NCI-H748 (cell line): ENCODE measurements around the gene CACNA1E.
A peak's percentile ranks its signal among the peaks of the same experiment; 100 is the strongest.

ENCODE experiments used
- DNase-seq: peaks from one replicate; lab custom pipeline; 2025; ENCODE audit not compliant: unreplicated experiment; lab: John Stamatoyannopoulos, UW

The CACNA1E gene

GRCh38 chr1:181630838-181631237, 147.5 kb downstream of the CACNA1E start:
- DNase-seq, result peak; percentile 5

GRCh38 chr1:181632492-181632891, 149.2 kb downstream of the CACNA1E start:
- DNase-seq, result no peak

DNA sequence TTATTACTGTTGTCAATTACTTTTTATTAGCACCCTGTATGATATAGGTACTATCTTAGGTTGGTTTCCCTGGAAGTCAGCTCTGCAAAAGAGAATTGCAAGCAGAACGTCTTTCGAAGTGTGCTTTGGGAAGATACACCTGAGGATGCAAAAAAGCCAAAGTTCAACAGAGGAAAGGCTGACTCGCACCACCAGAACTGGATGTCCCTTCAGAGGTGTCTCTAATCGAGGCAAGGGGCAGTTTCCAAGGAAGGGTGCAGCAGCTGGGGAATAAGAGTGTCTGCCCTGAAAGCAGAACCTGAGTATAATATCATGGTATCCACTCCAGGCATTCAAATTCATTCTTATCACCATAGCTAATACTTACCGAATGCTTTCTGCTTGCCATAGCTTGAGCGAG, 149.6 kb downstream of the CACNA1E start:
- DNase-seq, result no peak

DNA sequence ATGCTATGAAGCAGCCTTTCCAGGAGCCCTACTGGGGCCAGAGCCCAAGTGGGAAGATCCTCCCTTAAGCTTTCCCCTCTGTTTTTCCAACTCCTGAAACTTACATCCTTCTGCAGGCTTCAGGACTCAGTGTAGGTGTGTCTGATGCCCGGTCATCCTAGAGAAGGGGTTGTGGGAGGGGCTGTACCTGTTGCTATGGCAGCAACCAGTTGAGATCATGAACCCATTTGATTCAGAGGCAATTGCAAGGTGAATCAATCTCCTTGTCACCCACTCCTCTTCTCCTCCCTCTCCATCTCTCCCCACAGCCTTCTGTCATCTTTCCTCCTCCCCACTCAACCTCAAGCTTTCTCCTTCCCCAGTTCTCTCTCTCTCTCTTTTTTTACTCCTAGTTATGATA, 151.8 kb downstream of the CACNA1E start:
- DNase-seq, result peak; percentile 19

DNA sequence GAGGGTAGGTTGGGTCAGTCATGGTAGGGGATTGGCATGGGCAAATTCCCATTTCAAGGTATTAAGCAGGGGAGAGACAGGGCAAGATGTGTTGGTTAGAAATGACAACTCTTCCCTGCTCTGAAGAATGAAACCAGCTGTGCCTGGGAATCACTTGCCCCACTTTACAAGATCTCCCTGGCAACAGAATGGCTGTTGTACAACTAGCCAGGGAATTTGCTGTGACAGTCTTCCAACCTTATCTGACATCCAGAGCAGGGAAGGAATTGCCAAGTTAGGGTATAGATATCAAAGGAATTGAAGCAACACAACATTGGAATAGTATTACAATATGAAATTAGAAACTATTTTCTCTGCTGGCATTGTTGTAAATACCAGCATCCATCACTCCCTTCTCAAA, 154.7 kb downstream of the CACNA1E start:
- DNase-seq, result no peak

- peak; percentile 5 for DNase-seq
Measured at GRCh38 chr1:181640956-181641355, 157.6 kb downstream of the CACNA1E start.

DNA sequence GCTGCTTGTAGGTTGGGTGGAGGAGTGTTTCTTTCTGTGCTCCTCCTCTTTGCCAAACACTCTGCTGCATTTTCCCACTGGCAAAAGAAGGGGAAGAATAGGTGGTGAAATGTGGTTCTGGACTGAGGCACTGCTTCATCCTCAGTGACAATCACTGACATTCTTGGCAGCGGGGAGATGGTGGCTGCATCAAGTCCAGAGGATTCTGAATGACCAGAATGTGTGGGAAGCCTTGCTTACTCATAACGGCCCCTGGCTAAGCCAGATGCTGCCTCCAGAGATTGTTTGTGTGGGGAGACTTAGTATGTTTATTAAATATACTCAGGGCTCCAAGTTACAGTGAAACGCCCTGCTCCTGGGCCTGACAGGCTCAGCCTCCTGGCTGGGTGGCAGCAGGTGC, 160.3 kb downstream of the CACNA1E start:
- no peak for DNase-seq

DNA sequence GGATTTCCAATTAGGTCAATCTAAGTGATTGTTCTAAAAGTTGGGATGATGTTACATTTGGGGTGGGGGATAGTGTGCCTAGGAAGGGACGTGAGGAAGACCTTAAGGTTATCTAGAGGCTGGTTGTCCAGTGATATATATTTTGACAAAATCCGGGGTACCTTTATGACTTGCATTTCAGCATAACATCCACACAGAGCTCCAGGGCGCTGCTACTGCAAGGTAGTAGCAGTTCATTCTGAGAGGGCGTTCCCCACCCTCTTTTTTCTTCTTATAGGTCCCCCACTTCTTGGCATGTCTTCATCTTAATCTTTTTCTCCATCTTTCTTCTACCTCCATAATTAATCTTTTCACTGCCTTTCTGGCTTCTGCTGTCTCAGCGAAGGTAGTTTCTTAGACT, 161.9 kb downstream of the CACNA1E start:
- no peak for DNase-seq

- DNase-seq, result peak; percentile 25
Measured at GRCh38 chr1:181646710-181647109, 163.4 kb downstream of the CACNA1E start.

- DNase-seq, result peak; percentile 63
Measured at GRCh38 chr1:181647314-181648035, 164.2 kb downstream of the CACNA1E start.

- DNase-seq, result no peak
Measured at GRCh38 chr1:181651276-181651675, 168.0 kb downstream of the CACNA1E start.

DNA sequence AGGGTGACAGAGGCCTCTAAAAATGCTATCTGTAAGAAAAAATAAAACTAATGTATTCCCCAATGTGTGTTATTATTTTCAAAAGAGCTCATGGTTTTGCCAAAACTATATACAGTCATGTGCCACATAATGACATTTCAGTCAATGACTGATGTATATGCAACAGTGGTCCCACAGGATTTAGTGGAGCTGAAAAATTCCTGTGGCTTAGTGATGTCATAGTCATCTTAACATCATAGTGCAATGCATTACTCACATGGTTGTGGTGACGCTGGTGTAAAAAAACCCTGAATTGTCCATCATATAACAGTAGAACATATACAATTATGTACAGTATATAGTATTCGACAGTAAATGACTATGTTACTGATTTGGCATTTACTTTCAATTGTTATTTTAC, 172.4 kb downstream of the CACNA1E start:
- DNase-seq, result no peak

DNA sequence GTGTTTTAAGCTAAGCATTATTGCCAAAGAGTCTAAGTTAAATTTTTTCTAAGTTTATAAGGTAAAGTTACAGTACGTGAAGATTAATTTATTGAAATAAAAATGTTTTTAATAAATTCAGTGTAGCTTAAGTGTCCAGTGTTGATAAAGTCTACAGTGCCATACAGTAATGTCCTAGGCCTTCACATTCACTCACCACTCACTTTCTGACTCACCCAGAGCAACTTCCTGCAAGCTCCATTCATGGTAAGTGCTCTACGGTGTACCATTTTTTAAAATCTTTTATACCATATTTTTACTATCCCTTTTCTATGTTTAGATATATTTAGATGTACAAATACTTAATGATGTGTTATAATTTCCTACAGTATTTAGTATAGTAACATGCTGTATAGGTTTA, 173.2 kb downstream of the CACNA1E start:
- no peak for DNase-seq

DNA sequence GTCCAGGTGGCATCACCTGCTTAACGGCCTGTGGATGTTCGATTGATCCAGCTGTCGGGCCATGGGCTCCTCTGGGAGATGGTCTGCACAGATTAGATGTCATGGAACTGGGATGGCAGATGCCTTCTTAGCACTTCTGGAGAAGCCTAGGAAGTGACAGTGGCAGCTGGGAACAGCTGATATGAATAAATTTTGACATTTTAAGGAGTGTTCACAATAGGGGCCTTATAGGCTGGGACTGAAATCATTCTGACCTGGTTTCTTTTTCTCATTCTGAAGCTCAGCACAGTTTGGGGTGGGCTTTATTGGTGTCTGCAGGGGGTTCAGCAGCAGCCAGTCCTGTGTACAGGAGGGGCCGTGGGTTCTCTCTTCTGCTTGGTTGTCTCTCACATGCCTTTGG, 175.3 kb downstream of the CACNA1E start:
- DNase-seq, result no peak

- peak; percentile 46 for DNase-seq
Measured at GRCh38 chr1:181659321-181659957, 176.1 kb downstream of the CACNA1E start.

- no peak for DNase-seq
Measured at GRCh38 chr1:181660621-181661020, 177.3 kb downstream of the CACNA1E start.

DNA sequence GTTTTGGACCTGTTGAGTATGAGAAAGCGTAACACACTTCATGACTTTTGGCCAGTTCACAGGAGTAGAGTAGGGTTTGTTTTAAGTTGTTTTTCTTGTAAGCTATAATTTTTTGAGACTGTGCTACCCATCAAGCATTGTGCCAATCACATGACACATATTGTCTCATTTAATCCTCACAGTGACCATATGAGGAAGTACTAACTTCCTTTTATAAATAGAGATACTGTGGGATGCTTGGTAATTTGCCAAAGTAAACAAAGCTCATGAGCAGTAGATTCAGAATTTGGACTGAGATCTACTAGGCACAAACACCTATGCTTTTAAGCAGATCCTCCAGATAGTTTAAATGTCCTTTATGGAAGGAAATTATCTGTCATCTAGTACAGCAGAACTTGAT, 178.3 kb downstream of the CACNA1E start:
- DNase-seq, result peak; percentile 58

DNA sequence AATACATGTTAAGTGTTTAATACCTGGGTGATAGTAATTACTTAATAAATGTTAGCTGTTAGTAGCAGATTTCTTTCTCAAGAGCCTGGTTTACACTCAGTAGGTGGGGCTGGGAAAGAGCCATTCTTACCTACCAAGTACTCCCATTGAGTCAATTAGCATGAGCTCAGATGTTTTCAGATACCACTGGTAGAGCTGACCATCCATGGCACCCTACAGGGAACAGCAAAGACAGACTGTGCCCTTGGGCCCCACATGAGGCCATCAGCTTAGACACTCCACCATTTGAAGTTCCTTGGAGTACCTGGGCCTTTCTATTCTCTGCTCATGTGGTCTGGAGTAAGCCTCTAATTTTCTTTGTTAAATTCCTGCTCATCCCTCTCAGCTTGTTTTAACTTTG, 179.3 kb downstream of the CACNA1E start:
- DNase-seq, result no peak

DNA sequence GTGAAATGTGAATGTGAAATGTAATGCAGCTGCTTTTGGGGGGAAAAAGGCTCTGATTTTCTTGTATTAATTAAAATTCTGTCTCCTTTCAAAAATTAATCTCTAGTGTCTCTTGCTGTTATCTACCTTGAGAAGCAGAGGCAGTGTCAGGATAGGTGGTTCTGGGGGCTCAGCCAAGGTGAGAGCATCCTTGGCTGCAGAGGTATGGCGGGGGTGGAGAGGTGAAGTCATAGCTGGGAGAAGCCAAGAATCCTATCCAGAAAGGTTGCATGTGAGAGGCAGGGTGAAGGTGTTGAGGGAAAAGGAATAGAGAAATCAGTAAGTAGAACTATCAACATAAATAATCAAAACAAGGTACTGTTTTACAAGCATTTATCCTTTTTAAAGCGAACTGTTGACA, 181.2 kb downstream of the CACNA1E start:
- no peak for DNase-seq

DNA sequence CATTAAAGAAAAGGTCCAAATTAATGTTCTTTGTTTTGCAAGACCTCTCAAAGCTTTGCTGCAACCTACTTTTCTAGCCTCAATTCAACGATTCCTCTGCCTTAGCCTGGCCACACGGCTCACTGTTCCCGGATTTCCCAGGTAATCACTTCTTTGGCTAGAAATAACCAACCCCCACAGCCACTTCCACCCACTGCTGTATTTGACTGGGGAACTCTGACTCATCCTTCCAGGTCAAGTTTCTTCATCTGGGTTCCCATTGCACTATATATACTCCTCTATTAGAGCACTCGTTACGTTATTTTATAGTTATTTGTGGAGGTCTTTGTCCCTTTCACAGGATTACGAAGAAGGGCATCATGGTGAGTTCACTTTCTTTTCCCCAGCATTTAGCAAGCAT, 185.9 kb downstream of the CACNA1E start:
- peak; percentile 2 for DNase-seq

GRCh38 chr1:181674617-181675016, 191.3 kb downstream of the CACNA1E start:
- DNase-seq, result no peak

- DNase-seq, result no peak
Measured at GRCh38 chr1:181675091-181675917, 192.0 kb downstream of the CACNA1E start.
